HG02981 (cell line): Measurements from ENCODE around the gene KCNJ10.

Source experiments
- ATAC-seq: cut with Tn5 transposase; IDR thresholded peaks from one replicate; pipeline ENCODE4 v1.9.1; 2021; ENCODE audit warnings: mild to moderate bottlenecking, moderate library complexity; ENCODE audit not compliant: unreplicated experiment

The KCNJ10 gene

GRCh38 chr1:160028426-160028825, 41.5 kb downstream of the KCNJ10 start:
- ATAC-seq, result no peak

DNA sequence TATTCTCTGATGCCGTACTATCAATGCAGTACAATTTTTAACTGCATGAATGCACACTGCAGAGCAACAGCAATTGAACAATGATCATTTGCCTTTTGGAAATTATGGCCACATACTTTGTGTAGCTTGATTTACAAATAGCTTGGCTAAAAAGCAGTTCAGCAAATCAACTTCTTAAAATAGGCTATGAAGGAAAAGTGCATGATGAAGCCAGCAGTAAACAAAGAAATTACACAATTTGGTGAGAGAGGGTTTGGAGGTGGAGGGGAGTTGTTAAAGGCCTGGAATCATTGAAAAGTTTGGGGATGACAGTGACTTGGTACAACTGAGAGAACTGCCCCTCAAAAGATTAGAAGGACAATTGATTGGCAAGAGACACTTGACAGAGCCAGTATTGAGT, 44.6 kb downstream of the KCNJ10 start:
- ATAC-seq, result no peak

GRCh38 chr1:160024195-160024905, 45.6 kb downstream of the KCNJ10 start:
- no peak for ATAC-seq

DNA sequence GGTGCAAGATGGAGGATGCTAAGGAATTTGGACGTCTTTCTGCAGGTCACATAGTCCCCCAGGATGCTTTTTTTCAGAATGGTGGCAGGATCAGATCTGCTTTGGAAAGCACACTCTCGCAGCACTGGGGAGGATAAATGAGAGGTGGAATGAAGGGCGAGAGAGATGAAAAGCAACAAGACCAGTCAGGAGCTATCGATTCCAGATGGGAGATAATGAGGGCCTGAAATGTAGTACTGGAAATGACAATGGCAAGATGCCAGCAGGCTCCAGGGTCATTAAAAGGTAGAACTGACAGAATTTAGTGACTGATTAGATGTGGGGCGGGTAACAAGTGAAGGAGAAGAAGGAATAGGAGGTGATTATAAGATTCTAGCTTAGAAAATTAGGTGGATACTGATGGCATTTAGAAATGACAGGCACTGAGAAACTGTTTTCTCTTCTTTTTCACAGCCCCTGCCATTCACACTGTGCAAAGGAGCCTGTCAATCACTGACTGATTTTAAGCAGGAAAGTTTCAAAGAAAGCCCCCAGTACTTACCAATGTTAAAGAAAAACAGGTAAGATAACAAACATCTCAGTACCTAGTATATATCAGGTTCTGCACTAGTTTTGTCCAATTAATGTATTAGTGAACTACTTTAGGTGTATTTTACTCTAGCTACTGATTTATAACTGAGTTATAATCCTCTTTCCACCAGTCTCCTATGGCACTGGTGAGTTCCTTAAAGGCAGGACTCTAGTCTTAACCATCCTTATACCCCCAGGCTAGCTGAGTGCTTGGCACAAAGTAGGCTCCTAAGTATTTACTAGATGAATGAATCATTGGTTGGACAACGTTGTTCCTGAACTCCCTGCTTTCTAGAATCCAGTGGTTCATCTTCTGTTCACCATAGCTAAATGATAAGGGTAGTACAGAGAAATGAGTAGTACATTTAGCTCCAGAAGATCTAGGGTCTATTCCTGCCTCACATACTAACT, 47.3 kb downstream of the KCNJ10 start:
- ATAC-seq, result no peak

GRCh38 chr1:160021376-160022074, 48.4 kb downstream of the KCNJ10 start:
- ATAC-seq, result no peak

- no peak for ATAC-seq
Observed at GRCh38 chr1:160020196-160020595, 49.8 kb downstream of the KCNJ10 start.

DNA sequence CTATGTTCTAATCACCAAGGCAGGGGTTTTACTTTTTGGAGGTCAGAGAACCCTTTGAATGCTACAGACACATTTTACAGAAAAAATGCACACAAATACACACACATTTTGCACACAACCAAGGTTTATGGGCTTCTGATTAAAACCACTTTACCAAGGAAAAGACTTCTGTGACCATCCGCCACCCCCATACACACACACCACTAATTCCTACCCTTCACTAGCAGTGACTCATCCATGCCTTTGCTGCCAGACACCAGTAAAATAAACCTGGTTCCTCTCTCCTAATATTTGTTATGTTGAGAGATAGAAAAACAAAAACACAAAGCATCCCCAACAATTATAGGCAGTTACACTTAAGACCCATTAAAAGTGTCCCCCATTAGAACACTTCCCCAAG, 51.1 kb downstream of the KCNJ10 start:
- no peak for ATAC-seq

DNA sequence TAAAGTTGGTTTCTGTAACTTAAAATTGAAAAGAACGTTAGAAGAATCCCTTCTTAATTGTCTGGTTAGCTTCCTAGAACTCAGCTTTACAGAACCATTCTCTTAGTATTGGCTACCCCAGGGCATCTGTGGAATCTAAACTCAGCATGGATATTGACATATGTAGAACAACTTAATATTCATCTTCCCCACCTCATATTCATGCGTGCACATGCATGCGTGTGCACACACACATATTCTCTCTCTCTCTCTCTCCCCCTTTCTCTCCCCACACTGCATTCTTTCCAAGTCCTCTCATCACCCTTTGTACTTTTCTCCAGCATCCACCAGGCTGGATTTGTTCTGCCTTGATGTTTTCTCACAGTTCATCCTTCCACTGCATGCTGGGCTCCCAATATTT, 51.6 kb downstream of the KCNJ10 start:
- no peak for ATAC-seq

- no peak for ATAC-seq
Observed at GRCh38 chr1:160017592-160017991, 52.4 kb downstream of the KCNJ10 start.

DNA sequence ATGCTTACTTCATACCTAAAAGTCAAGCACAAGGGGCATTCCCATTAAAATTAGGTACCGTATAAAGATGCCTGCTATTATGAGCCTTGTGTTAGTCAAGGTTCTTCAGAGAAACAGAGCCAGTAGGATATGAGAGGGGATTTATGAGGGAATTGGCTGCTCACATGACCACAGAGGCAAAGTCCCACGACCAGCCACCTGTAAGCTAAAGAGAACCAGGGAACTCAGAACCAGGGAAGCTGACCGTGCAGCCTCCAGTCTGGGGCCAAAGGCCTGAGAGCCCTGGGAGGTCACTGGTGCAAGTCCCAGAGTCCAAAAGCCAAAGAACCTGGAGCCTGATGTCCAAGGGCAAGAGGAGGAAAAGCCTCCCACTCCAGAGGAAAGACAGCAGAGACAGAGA, 58.2 kb downstream of the KCNJ10 start:
- no peak for ATAC-seq

- ATAC-seq, result no peak
Observed at GRCh38 chr1:160009801-160010200, 60.2 kb downstream of the KCNJ10 start.

DNA sequence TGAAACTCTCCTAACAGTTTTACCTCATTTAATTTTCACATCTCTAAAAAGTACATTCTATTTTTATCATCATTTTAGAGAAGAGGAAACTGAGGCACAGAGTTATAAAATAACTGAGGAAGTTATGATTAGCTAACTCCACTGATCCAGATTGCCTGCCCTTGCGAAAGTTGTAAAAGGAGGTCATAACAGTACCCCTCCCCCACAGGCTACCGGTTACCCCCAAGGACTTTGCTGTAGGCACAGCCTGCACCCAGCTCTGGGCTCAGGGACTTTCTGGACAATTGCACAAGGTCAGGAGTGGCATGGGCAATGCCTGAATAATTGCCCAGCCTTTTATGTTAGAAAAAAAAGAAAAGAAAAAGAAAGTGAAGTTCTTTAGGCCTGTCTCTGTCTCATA, 60.9 kb downstream of the KCNJ10 start:
- ATAC-seq, result no peak

- no peak for ATAC-seq
Observed at GRCh38 chr1:160007577-160008200, 62.3 kb downstream of the KCNJ10 start.

DNA sequence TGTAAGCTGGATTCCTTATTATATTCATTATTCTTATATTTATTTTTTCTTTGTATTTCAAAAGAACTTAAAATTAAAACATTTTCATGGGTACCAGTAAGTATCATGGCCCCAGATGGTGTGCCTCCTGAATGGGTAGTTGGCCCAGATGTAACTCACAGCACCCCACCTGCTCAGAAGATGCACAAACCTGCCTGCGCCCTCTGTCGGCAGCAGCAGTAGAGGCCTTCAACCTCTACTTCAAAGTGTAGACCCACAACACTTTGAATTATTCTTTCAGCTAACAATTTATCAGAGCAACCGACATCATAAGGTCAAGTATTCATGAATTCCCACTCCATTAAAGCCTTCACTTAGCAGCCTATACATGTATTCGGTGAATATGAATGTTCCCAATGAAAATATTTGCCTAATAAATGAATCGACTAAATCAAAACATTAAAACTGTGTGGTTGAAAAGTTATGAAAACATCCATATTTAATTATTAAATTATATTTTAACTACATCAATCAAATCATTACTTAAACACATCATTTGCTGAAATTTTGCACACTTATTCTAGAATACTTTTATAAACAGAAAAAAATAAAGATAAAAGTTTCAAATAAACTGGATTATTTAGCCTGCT, 63.5 kb downstream of the KCNJ10 start:
- no peak for ATAC-seq

- ATAC-seq, result no peak
Observed at GRCh38 chr1:160005070-160005469, 64.9 kb downstream of the KCNJ10 start.

GRCh38 chr1:160004425-160004824, 65.5 kb downstream of the KCNJ10 start:
- no peak for ATAC-seq

DNA sequence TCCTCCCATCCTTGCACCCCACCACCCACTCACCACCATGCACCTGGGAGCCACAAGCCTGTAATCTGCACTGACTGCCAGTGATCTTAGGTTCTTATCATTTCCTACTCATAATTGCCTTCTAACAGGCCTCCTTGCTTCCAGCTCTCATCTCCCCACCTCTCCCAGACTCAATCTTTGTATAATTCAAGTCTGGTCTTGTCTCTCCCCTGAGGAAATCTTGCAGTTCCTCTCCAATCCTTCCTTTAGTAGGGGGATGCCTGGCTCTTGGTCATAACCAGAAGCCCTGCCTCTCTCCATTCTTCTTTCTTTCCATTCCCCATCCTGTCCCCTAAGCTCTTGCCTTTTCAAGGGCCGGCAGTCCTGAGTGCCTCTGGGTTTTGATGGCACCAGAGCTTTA, 66.0 kb downstream of the KCNJ10 start:
- no peak for ATAC-seq

DNA sequence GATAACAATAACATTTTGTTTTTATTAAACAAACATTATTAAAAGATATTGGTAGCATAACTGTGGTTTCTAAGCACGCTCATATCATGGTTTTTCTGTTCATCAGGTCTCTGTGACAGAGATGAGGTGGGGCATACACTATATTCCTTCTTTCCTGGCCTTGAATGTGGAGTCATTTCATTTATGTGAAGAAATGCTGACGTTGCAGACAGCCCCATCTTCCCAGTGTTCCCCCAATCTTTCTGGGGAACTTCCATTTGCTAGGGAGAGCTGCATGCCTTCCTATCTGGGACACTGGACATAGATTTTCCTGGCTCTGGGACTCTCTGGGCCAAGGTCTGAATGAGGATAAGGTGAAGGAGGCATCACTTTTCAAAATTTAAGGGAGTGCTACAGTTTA, 68.5 kb downstream of the KCNJ10 start:
- no peak for ATAC-seq

DNA sequence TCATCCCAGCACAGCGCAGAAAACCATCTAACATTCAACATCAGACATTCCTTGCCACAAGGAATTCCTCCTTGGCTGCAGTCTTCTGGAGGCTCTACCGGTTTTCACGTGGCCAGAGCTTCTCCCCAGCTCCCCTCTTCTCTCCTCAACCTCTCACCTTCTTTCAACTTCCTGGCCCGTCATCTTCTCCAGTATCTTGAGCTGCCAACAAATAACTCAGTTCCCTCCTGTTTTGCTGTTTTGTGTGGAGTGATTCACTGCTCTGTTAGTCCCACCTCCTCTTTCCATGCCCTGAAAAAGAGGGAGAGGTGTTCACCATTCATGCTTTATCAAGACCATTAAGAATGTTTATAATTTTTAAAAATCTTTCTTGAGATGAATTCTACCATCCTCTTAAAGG, 70.8 kb downstream of the KCNJ10 start:
- no peak for ATAC-seq

DNA sequence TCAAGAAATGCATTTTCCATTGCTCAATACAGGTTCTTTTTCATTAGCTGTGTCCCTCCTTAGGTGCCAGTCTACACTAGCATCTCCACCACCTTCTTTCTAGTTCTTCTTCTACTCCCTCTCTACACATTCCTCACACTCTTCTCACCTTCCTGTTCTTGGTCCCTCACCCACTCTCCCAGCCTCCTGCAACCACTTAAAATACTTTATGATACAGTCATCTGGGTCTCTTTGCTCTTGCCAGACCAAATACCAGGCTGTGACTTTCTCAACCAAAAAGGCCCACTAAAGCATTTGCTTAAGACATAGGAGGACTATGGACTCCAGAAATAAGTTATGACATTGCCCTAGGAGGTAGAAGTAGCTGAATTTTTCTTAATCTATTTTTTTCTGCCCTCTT, 73.3 kb downstream of the KCNJ10 start:
- ATAC-seq, result no peak

DNA sequence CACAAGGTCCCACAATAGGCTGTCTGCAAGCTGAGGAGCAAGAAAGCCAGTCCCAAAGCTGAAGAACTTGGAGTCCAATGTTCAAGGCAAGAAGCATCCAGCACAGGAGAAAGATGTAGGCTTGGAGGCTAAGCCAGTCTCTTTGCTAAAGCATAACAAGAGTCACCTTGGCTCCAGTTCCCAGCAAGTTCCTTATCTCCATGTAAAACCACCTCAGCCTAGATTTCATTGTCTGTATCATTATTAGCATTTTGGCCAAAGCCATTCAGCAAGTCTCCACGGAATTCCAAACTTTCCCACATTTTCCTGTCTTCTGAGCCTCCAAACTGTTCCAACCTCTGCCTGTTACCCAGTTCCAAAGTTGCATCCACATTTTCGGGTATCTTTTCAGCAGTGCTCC, 75.1 kb downstream of the KCNJ10 start:
- ATAC-seq, result no peak
